22Rv1 (cell line): ENCODE results near the gene ZBTB40.

ENCODE experiments used
- H3K27ac ChIP-seq: fragments of 450-650 bp; 2 replicates; pipeline ENCODE4 v1.5.1; 2017
- CTCF ChIP-seq: fragments of 450-650 bp; IDR thresholded peaks from 2 replicates; pipeline ENCODE4 v1.5.1; 2017; ENCODE audit warnings: mild to moderate bottlenecking
- ZFX ChIP-seq: fragments of 450-650 bp; IDR thresholded peaks from 2 replicates; pipeline ENCODE4 v1.6.1; 2017; ENCODE audit warnings: antibody characterized with exemption, borderline replicate concordance

The ZBTB40 gene

GRCh38 chr1:22576617-22577016 is 125.0 kb downstream of the ZBTB40 start:
- TF ChIP-seq ZFX (no peak), CTCF (no peak)

DNA sequence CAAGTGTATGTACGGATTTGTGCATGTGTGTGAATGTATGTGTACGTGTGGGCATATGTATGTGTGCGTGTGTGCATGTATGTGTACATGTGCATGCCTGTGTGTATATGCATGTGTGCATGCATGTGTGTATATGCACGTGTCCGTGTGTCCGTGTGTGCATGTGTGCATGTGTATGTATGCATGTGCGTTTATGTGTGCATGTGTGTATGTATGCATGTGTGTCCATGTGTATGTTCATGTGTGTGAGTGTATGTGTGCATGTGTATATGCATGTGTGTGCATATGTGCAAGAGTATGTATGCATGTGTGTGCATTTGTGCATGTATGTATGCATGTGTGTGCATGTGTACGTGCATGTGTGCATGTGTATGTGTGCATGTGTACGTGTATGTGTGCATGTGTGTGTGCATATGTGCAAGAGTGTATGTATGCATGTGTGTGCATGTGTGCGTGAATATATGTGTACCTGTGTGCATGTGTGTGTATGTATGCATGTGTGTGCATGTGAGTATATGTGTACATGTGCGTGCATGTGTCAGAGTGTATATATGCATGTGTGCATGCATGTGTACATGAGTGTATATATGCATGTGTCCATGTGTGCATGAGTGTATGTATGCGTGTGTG is 127.2 kb downstream of the ZBTB40 start:
- no peak overlapping the region for H3K27ac ChIP-seq
- TF ChIP-seq CTCF (no peak), ZFX (no peak)

More at GRCh38 chr1:22576617-22577016, 125.0 kb downstream of the ZBTB40 start:
- H3K27ac ChIP-seq = no peak overlapping the region

GRCh38 chr1:22579541-22580155 is 128.0 kb downstream of the ZBTB40 start:
- TF ChIP-seq CTCF (no peak), ZFX (no peak)
- H3K27ac ChIP-seq = no peak overlapping the region
